ENCODE measurements around the gene CNOT4.
"Not testable (repeated sequence)": the region's sequence is repeated elsewhere in the genome, so short reads cannot be mapped to it uniquely, and the experiment has no call there.

Gene CNOT4

DNA sequence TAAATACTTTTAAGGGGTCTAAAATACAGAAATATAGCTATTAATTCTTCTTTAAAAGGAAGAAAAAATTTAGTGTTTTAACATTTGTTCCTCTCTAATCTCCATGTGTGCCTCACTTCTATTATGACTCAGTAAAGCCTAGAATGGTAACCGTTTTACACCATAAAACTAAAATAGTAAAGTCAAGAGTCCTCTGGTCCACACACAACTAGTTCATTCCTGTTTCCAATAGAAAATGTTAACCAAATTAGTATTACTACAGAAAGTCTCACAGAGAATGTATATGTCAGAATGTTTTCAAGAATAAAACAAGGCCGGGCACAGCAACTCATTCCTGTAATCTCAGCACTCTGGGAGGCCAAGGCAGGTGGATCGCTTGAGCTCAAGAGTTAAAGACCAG is 55.8 kb downstream of the CNOT4 start:
- no peak for DNase-seq (ENCODE audit: low read depth in 2 of 2)

- DNase-seq (ENCODE audit: low read depth in 2 of 2), result no peak
Measured at GRCh38 chr7:135449436-135449835, 60.5 kb downstream of the CNOT4 start.

DNA sequence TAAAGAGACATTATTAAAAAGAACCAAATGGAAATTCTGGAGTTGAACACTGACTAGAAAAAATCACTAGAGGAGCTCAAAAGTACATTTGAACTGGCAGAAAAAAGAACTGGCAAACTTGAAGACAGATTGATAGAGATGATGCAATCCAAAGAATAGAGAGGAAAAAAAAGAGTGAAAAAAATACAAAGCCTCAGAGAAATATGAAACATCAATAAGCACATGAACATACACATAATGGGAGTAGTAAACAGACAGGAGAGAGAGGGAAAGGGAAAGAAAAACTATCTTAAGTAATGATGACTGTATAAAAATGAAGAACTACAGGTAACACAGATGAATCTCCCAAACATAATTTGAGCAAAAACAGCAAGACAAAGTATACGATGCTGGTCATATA is 61.1 kb downstream of the CNOT4 start:
- no peak for DNase-seq (ENCODE audit: low read depth in 2 of 2)

DNA sequence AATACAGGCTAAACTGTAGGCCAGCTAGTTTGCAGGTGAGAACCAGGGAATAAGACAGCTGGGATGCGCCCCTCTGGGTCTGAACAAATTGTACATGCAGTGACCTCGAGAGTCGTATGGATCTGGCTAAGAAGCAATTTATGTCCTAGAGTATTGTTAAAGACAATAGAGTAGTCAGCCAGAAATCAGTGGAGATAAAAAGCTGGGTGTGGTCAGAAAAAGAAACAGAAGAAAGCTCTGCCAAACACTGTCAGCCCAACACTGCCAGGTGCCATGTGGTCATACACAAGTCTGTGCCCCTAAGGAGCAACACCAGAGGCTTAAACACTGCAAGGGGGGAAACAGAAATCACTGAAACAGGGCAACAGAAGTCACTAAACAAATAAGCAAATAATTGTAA is 62.2 kb downstream of the CNOT4 start:
- no peak for DNase-seq (ENCODE audit: low read depth in 2 of 2)

DNA sequence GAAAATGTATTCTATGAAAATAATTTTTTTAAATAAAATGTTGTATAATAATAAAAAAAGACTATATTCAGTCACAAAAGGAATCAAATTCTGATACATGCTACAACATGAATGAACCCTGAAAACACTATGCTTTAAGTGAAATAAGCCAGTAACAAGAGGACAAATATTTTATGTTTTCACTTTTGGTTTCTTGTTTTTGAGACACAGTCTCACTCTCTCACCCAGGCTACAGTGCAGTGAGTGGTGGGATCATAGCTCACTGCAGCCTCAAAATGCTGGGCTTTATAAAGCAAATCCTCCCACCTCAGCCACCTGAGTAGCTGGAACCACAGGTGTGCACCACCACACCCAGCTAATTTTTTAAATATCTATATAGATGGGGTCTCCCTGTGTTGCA is 64.2 kb downstream of the CNOT4 start:
- DNase-seq (ENCODE audit: low read depth in 2 of 2), result no peak

GRCh38 chr7:135445266-135445665 is 64.6 kb downstream of the CNOT4 start:
- DNase-seq (ENCODE audit: low read depth in 2 of 2), result not testable (repeated sequence)

- DNase-seq (ENCODE audit: low read depth in 2 of 2), result no peak
Measured at GRCh38 chr7:135441791-135442190, 68.1 kb downstream of the CNOT4 start.

GRCh38 chr7:135434047-135434446 is 75.9 kb downstream of the CNOT4 start:
- no peak for DNase-seq (ENCODE audit: low read depth in 2 of 2)

DNA sequence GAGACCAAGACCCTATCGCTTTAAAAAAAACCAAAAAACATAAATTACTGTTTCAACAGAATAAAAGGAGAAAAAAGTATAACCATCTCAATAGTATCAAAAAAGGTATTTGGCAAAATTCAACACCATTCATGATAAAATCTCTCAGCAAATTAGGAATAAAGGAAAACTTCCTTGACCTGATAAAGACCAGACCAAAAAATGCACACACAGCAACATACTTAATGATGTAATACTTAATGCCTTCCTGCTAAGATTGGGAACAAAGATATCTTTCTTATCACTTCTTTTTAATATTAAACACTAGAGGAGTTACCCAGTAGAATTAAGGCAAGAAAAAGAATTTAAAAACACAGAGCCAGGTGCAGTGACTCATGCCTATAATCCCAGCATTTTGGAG is 79.3 kb downstream of the CNOT4 start:
- no peak for DNase-seq (ENCODE audit: low read depth in 2 of 2)

- DNase-seq (ENCODE audit: low read depth in 2 of 2), result no peak
Measured at GRCh38 chr7:135428879-135429278, 81.0 kb downstream of the CNOT4 start.

DNA sequence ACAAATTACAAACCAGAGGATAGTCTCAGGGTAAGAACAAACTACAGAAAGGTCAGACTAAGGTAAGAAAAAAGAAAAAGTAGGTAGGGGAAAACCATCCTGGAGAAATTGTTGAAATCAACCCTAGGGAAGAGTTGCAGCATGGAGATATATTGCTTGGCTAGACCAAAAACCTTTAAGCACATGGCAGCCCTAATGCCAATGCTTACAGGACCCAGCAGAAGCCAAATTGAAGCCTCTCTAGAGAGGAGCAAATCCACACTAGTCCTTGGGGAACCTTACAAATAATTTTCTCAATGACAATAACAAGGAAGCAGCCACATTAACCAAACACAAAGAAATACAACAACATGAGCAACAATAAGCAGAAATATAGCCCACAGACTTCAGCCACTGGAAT is 81.9 kb downstream of the CNOT4 start:
- DNase-seq (ENCODE audit: low read depth in 2 of 2), result no peak

DNA sequence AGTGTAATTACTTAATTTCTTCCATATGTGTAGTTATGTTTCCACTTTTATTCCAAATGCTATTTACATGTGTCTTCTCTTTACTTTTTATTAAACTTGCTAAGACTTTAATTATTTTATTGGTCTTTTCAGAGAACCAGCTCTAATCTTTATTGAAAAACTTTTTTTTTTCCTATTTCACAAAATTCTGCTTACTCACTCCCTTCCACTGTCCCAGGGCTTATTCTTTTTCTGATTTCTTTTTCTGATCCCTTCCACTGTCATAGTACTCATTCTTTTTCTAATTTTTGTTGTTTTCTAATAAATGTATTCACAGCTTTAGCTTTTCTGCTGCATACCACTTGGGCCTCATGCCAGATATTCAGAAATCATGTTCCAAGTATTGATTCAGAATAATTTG is 82.7 kb downstream of the CNOT4 start:
- no peak for DNase-seq (ENCODE audit: low read depth in 2 of 2)

DNA sequence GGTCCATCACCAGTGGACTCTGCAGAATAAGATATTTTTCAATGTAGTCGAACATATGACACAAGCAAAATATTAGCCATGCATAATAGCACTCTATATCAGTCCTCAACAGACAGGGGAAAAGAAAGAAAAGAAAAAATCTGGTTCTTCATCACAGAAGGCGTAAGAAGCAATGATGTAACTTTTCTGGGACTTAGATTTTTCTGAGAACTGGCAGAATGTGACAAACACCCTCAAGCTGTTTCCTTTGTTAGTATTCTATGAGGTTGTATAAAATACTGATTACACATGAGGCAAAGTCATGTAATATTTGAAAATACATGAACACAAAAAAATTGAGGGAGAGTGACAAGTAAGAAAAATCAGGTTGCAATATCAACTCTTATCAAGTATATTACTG is 84.9 kb downstream of the CNOT4 start:
- no peak for DNase-seq (ENCODE audit: low read depth in 2 of 2)

DNA sequence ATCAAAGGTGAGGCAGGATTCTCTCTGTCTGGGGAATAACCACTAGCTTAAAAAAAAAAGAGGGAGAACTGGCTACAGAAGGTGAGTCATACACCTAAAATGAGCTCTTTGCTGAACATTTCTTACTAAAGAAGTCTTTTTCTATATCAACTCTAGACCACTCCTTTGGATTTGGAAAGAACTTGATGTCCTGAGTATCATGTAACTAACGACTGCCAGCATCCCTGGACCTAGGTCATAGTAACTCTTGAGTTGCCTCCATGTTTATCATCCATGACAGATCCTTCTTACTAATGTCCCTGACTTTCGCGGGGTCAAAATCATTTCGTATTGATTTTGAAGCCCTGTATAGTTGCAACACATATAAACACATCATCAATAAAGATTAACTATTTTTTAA is 89.1 kb downstream of the CNOT4 start:
- no peak for DNase-seq (ENCODE audit: low read depth in 2 of 2)

- DNase-seq (ENCODE audit: low read depth in 2 of 2), result no peak
Measured at GRCh38 chr7:135416431-135416830, 93.5 kb downstream of the CNOT4 start.

DNA sequence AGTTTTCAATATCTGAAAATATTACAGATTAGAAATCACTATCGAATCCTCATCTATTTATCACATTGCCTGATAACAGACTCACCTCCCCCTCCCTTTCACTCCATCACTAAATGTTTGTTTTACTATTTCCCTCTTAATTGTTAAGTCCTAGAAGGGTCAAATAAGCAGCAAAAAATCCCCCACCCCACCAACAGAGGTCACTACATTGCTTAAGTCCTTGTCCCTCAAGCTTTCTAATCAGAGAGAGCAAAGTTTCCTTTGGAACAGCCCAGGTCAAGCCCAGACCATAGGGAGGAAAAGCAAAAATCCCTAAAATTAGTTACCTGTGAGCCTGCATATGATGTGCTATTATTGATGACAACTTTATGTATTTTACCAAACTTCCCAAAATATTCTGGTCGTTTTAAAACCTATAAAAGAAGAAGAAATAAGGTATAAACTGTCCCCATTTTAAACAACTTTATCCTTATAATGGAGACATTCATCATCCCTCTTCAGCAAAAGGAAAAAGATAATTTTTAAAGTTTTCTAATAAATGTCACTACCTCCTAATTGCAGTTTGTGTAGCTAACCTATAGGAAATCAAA is 95.0 kb downstream of the CNOT4 start:
- no peak for DNase-seq (ENCODE audit: low read depth in 2 of 2)

- no peak for DNase-seq (ENCODE audit: low read depth in 2 of 2)
Measured at GRCh38 chr7:135414208-135414607, 95.7 kb downstream of the CNOT4 start.

DNA sequence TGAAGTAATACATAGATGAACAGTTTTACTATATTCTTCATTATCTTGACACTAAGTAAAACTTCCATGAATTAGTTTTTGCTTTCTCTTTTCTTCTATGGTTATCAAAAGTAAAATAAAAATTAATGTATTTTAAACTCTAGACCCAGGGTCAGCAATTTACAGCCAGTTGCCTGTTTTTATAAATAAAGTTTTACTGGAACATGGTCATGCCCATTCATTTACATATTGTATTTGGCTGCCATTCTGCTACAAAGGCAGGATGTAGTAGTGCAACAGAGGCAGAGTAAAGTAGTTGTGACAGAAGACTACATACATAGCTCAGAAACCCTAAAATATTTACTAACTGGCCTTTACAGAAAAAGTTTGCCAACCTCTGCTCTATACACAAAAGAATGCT is 98.8 kb downstream of the CNOT4 start:
- DNase-seq (ENCODE audit: low read depth in 2 of 2), result no peak

- no peak for DNase-seq (ENCODE audit: low read depth in 2 of 2)
Measured at GRCh38 chr7:135410543-135410942, 99.4 kb downstream of the CNOT4 start.

- no peak for DNase-seq (ENCODE audit: low read depth in 2 of 2)
Measured at GRCh38 chr7:135409845-135410542, 99.9 kb downstream of the CNOT4 start.

DNA sequence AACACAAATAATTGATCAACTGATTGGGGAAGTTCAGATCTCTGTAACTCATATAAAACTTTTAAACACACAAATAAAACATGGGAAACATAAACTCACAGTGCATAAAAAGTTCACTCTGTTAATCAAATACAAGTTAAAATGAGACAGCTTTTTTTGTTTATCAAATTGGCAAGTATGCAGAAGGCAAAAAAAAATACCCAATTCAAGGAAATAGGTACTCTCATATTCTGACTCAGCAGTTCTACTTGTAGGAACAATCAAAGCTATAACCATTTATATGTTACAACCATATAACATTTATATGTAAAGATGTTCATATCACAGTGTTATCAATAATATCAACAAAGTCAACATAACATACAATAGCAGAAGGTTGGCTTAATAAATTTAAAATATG is 102.0 kb downstream of the CNOT4 start:
- DNase-seq (ENCODE audit: low read depth in 2 of 2), result no peak

DNA sequence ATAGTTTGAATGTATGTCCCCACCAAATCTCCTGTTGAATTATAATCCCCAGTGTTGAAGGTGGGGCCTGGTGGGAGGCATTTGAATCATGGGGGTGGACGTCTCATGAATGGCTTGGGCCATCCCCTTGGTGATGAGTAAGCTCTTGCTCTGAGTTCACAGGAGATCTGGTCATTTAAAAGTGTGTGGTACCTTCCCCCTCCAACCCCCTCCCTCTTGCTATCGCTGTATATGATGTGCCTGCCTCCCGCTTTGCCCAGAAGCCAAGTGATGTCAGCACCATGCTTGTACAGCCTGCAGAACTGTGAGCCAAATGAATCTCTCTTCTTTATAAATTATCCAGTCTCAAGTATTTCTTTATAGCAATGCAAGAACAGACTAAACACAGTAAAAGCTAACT is 103.0 kb downstream of the CNOT4 start:
- no peak for DNase-seq (ENCODE audit: low read depth in 2 of 2)

GRCh38 chr7:135405969-135406368 is 103.9 kb downstream of the CNOT4 start:
- no peak for DNase-seq (ENCODE audit: low read depth in 2 of 2)

- no peak for DNase-seq (ENCODE audit: low read depth in 2 of 2)
Measured at GRCh38 chr7:135403302-135403701, 106.6 kb downstream of the CNOT4 start.
